NCI-H1417 treated with DMSO at 0.1 percent for 48 hours (cell line): Measurements from ENCODE around the gene BCL7C.
"Not testable (repeated sequence)": the region's sequence is repeated elsewhere in the genome, so short reads cannot be mapped to it uniquely, and the experiment has no call there.

Source experiments
- DNase-seq: peaks from one replicate; lab custom pipeline; 2025; lab: John Stamatoyannopoulos, UW

BCL7C gene

DNA sequence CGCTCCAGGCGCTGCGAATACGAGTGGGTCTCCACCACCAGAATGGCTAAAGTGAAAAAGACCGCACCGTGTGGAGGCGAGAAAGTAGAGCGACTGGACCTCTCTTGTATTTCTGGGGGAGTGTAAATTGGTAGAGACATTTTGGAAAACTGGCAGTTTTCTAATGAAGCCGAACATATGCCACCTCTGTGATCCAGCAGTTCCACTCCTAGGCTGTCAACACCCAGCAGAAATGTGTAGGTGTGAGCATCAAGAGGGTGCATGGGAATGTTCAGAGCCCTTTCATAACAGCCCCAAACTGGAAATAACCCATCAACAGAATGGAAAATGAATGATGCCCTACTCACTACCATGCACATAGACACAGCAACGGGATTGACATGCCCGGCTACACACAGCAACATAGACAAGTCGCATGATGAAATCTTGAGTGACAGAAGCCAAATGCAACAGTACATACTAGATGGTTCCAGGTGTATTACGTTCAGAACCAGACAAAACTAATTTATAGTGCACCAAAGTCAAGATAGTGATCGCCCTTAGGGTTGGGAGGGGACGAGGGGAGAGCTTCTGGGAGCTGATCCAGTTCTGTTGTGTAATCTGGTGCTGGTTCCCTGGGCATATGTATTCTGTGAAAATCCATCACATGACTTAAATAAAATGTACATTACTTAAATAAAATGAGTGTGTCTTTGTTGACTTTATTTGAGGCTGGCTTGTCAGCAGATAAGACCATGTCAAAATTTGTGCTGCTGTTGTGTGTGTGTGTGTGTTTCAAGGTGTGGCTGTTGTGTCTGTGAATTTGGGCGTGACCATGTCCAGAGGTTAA, 877 bp upstream of the BCL7C start:
- DNase-seq = no peak

DNA sequence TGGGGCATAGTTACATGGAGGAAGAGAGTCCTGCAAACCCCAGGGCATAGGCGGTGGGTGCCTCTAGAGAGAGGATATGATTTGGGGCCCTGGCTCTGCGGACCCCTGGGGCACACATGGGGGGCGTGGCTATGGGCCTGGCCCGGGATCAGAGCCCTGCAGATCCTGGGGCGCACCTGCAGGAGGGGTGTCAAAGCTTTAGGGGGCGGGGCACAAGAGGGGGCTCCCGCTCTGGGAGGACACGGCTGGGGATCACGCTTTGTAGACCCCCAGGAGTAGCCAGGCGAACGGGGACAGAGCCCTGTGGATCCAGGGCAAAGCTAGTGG, 497 bp downstream of the BCL7C start:
- no peak for DNase-seq

DNA sequence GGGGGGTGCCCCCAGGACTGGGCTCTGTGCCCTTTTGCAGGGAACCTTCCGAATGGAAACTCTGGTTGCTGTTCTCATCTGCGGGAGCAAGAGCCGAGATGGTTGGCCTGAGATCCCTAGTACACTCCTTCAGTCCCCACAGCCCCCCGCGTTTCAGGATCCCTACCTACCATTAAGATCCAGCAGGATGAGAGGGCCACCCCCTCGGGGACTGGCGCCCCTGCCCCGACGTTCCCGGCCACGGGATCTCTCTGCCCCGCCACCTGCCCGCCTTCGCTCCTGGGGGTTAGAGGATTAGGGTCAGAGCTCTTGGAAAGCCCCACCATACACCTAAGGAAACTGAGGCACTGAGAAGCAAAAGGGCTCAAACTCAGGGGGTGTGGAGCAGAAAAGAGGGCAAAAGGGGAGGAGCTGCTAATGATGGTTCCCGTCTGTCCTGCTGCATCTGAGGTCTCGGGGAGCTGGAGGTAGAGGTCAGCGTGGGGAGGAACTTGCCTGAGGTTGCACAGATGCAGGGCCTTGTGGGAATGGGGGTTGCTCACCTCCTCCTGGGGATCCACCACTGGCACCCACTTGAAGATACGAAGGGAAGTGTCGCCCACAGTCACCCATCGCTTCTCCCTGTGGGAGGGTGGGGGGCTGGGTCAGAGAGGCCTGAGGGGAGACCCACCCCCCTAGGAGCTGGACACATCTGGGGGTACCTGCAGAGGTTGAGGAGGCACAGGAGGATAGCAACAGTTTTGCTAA, 1.0 kb downstream of the BCL7C start:
- no peak for DNase-seq

DNA sequence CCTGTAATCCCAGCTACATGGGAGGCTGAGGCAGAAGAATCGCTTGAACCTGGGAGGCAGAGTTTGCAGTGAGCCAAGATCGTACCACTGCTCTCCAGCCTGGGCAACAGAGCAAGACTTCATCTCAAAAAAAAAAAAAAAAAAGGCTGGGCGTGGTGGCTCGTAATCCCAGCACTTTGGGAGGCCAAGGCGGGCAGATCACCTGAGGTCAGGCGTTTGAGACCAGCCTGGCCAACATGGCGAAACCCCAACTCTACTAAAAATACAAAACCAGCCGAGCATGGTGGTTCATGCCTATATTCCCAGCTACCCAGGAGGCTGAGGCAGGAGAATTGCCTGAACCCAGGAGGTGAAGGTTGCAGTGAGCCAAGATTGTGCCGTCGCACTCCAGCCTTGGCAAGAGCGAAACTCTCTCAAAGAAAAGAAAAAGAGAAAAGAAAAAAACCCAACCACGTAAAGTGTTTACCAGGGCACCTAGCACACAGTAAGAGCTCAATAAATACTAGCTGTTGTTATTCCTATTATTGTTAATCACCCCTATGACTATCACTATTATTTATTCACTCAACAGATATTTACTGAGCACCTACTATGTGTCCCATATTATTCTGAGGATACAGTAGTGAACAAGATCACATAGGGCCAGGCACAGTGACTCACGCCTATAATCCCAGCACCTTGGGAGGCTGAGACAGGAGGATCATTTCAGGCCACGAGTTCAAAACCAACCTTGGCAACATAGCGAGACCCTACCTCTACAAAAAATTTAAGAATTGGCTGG, 2.6 kb downstream of the BCL7C start:
- DNase-seq = not testable (repeated sequence)

GRCh38 chr16:30889721-30890120, 4.2 kb downstream of the BCL7C start:
- DNase-seq = no peak

GRCh38 chr16:30888856-30889499, 4.9 kb downstream of the BCL7C start:
- DNase-seq = no peak

DNA sequence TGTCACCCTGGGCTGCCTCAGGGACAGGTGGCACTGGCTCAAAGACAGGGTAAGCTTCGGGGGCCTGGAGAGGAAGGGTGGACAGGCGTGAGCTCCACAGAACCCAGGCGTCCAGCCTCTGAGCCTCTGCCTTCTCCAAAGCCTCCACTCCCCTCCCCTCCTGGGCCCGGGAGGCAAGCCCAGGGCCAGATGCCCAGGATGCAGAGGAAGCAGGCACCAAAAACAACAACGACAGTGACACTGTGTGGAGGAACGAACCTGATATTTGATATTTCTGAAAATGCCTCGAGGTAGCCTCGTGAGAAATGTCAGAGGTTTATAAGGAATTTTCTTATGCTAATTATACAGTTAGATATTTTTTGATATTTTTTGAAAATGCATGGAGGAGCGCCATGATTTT, 6.0 kb downstream of the BCL7C start:
- no peak for DNase-seq

- DNase-seq = no peak
These were observed 7.7 kb downstream of the BCL7C start for GRCh38 chr16:30886145-30886544.

GRCh38 chr16:30885196-30885595, 8.7 kb downstream of the BCL7C start:
- DNase-seq = no peak

GRCh38 chr16:30884760-30885159, 9.1 kb downstream of the BCL7C start:
- no peak for DNase-seq

DNA sequence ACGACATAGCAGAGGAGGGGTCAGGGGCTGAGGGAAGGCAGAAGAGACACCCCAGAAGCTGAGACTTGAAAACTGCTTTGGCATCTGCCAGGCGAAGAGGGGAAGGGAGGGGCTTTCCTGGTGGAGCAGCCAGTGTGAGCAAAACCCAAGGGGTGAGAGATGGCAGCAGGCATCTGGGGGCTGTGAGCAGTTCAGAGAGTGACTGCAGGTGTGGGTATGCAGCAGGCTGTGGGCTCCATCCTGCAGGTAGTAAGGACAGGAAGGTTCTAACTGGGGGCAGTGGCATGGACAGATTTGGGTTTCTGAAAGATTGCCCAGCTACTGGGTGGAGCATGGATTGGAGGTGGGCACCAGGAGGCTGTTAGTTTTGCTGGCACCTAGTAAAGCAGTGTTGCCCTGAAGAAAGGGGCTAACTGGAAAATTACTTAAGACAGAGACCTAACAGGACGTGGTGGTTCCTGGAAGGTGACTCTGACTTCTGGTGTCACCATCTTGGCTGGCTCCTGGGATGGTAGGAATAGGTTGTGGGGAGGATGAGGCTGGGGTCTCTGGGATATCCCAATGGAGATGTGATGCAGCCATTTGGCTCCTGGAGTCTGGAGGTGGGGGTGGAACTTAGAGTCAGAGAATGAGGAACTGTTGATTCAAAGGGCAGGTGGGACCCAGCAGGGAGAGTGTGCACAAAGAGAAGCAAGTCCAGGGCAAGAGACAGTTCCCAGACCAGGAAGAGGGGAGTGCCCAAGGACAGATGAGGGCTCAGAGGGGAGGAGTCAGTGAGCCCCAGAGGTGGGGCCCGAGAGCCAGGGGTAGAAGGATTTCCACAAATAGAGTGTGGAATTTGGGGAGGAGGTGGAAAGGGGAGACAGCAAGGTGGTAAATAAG, 11.2 kb downstream of the BCL7C start:
- DNase-seq = no peak

GRCh38 chr16:30876867-30877266, 17.0 kb downstream of the BCL7C start:
- no peak for DNase-seq

DNA sequence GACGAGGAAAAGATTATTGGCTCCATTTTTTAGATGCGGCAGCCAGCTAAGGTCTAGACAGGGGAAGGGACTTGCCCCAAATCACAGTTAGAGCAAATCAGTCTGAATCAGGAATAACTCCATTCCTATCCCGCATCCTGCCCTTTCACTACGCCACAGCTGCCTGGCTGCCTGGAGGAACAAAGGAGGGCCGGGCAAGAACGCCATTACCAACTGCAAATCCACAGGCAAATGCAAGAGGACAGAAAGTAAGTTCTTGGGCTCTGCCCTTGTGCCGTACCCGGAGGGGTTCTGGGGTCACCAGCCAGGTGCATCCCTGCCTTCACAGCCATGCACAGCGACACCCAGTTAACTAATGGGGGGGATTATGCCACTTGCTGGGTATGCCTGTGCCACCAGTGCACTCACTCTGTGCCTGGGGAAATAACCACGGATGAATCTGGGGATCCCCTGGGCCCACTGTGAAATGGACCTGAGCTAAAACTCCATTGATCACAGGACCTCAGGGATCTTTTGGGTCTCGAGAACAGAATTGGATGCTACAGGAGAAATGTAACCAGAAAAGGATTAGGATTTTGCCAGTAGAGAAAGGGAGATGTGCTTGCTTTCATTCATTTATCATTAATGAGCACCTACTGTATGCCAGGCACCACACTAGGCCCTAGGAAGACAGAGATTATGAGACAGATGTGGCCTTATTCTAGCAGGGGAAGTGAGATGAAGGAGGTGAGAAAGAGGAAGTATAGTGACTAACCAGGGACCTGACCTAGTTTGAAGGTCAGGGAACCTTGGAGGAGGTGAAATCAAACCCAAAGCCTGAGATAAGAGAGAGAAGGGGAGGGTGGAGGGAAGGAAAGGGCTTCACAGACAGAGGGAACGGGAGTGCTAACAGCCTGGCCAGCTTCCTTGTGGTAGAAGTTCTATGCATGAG, 17.7 kb downstream of the BCL7C start:
- DNase-seq = no peak

DNA sequence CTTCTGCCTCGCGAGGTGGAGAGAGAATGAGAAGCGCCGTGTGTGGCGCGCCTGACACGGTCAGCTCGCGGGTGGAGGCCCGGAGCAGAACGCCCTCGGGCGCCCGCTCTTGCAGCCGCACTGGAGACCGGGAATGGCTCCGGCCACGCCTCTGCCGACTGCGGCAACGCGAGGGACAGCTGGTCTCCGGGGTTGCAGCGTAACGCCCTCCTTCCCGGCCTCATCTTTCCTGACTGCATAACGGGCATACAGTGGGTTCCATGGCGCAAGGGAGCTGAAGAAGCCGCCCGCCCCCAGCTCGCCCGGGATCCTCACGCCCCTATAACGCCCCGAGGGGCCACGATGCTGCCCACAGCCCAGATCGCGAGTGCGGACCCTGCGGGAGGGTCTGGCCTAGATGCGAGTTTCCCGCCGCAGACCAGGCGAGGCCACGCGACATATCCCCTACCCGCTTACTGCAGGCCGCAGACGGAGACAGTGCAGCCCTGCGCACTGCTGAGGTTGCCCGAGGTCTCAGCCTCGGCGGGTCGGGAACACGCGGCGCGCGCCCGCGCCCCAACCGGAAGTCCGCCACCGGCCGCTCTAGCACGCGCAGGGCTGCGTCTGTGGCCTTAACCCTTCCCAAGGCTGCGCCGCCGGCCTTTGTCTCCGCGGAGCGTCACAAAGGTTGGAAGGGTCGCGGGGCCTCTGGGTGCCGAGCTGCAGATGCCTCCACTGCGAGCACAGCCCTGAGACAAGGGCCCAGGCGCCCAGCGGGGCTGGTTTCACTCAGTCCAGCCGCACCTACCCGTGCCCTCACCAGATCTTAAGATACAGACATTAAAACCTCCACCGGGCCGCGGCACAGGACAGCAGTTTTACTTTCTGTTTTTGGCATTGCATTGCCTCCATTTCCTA, 18.8 kb downstream of the BCL7C start:
- DNase-seq = peak; percentile 54

DNA sequence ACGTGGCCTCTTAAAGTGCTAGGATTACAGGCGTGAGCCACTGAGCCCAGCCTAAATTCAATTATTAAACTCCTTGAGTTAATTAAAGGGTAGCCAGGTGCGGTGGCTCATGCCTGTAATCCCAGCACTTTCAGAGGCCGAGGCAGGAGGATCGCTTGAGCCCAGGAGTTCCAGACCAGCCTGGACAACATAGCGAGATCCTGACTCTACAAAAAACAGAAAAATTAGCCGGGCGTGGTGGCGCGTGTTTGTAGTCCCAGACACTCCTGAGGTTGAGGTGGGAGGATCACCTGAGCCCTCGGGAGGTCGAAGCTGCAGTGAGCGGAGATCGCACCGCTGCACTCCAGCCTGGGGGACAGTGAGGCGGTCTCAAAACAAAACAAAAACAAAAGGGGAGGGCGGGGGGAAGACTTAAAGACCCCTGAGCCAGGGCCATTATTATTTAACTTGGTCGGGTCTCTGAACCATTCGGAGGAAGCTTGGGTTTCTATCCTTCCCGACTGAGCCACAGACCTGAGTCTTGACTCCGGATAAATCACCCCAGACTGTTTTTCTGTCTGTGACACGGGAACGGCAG, 19.5 kb downstream of the BCL7C start:
- DNase-seq = no peak

DNA sequence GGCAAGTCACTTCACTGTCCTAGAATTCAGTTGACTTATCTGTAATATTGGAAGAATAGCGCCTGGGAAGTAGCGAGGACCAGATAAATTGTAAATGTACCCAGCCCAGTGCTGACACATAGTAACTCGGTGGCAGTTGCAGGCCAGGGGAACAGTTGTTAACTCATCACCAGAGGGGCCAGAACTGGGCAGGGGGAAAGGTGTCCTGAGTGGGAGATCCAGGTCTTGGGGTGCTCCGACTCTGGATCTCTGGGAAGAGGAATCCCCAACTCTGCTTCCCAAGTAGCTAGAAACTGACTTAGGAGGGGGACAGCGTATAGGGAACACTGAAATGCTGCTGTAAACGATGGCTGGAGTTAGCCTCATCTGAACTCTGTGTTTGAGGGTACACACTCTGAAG, 23.0 kb downstream of the BCL7C start:
- no peak for DNase-seq

DNA sequence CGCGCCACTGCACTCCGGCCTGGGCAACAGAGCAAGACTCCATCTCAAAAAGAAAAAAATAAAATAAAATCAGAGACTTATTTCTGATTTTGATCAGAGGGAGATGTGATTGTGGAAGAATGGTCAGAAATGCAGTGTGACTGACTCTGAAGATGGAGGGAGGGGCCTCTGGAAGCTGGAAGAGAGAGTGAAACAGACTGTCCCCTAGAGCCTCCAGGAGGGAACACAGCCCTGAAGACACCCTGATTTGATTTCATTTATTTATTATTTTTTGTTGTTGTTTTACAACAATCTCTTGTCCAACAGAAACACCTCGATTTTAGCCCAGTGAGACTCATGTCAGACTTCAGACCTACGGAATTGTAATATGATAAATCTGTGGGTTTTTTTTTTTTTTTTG, 26.1 kb downstream of the BCL7C start:
- no peak for DNase-seq

DNA sequence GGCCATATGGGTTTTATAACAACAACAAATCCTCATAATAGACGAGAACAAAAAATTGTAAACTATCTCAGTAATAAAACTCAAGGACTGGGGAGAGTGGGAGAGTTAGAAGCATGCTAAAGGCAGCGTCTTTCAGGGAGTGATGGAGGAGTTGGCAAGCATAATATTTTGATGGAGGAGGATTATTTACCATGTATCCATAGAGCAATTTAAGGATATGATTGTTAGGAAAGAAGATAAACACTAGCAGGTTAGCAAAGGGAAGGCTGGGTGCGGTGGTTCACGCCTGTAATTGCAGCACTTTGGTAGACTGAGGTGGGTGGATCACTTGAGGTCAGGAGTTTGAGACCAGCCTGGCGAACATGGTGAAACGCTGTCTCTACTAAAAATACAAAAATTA, 27.8 kb downstream of the BCL7C start:
- DNase-seq = no peak

- not testable (repeated sequence) for DNase-seq
These were observed 30.7 kb downstream of the BCL7C start for GRCh38 chr16:30863178-30863577.
